Panc1 (cell line): ENCODE data around the gene SLC6A11. TPM values are rescaled to one million over a fixed set of nuclear protein-coding genes. Genes with fewer than 3 reads are reported as not detected.

Experiments used
- ATAC-seq: fragments of 200-7000 bp; cut with Tn5 transposase; 2 replicates; pipeline ENCODE4 v1.9.1; 2020; ENCODE audit warnings: mild to moderate bottlenecking, moderate library complexity
- BruUV-seq: library from RNA; stranded (reverse); fragments of 400-500 nt; replicated peaks from 2 replicates; lab custom pipeline; 2021; lab: Mats Ljungman, UMichigan
- CTCF ChIA-PET: fragments of 300-600 bp; sonication (Branson Sonifier 250); formaldehyde crosslinking; loops from one replicate; lab custom pipeline; 2022; ENCODE audit warnings: antibody characterized with exemption; lab: Charles Lee
- POLR2A ChIA-PET: fragments of 300-600 bp; sonication (Branson Sonifier 250); formaldehyde crosslinking; loops from one replicate; lab custom pipeline; 2022; ENCODE audit warnings: antibody characterized with exemption; lab: Charles Lee
- DNase-seq: peaks from one replicate; pipeline ENCODE4 v3.0.0-alpha.2; 2010; ENCODE audit warnings: low read depth, low spot score
- H3K27ac ChIP-seq: 2 replicates; pipeline ENCODE4 v1.5.1; 2011; ENCODE audit warnings: mild to moderate bottlenecking, low read length, inconsistent platforms
- H3K27me3 ChIP-seq: fragments of 200-500 bp; sonication (Bioruptor generic); 2 replicates; pipeline ENCODE4 v1.6.0; 2014; ENCODE audit warnings: low read length, inconsistent platforms; ENCODE audit not compliant: control insufficient read depth, insufficient read depth
- H3K36me3 ChIP-seq: fragments of 200-500 bp; sonication (Bioruptor generic); 2 replicates; pipeline ENCODE4 v1.5.1; 2014; ENCODE audit warnings: inconsistent platforms, mild to moderate bottlenecking, low read length, moderate library complexity; ENCODE audit not compliant: control insufficient read depth, insufficient read depth
- H3K4me1 ChIP-seq: 2 replicates; pipeline ENCODE4 v1.5.1; 2011; ENCODE audit warnings: inconsistent platforms, mild to moderate bottlenecking, low read length, moderate library complexity; ENCODE audit not compliant: control insufficient read depth, insufficient read depth
- H3K4me3 ChIP-seq, 2 experiments: 2 replicates each; pipeline ENCODE4 v1.5.1; 2011 to 2012; ENCODE audit warnings: low read depth in 2 of 2, low read length in 2 of 2, mild to moderate bottlenecking in 2 of 2, inconsistent platforms in 1 of 2, moderate library complexity in 1 of 2
- H3K9me3 ChIP-seq: fragments of 200-500 bp; sonication (Bioruptor generic); 2 replicates; pipeline ENCODE4 v1.5.1; 2014; ENCODE audit warnings: low read depth, mild to moderate bottlenecking, inconsistent platforms, low read length, moderate library complexity; ENCODE audit not compliant: control insufficient read depth, insufficient read depth
- POLR2AphosphoS5 ChIP-seq: IDR thresholded peaks from 2 replicates; pipeline ENCODE4 v1.6.1; 2012; ENCODE audit warnings: mild to moderate bottlenecking, low read depth, low read length, moderate library complexity
- SIN3A ChIP-seq: IDR thresholded peaks from 2 replicates; pipeline ENCODE4 v1.6.1; 2012; ENCODE audit warnings: low read depth, mild to moderate bottlenecking, low read length, moderate library complexity, borderline replicate concordance; ENCODE audit not compliant: insufficient read depth
- TCF7L2 ChIP-seq: IDR thresholded peaks from 2 replicates; pipeline ENCODE4 v1.6.1; 2011; ENCODE audit warnings: mild to moderate bottlenecking, low read depth, low read length, inconsistent platforms
- in situ Hi-C: cut with HindIII; loops from 2 replicates; pipeline ENCODE4 v1.10.0; 2016; ENCODE audit warnings: low sequenced_read_pairs, low pct_unique_long_range_greater_than_20kb
- intact Hi-C: fragments of 100-400 bp; cut with micrococcal nuclease; formaldehyde crosslinking; loops from one replicate; pipeline ENCODE4 v1.10.0; 2022; ENCODE audit not compliant: unreplicated experiment
- total RNA-seq: library from RNA; stranded (reverse); gene quantifications from one replicate; pipeline ENCODE4 v1.2.1, GENCODE V29; 2021; ENCODE audit not compliant: unreplicated experiment
- TF ChIP-seq, protein P1 (sequence below), 2 experiments: IDR thresholded peaks; 2 replicates each; pipeline ENCODE4 v1.6.1; 2011 to 2012; ENCODE audit warnings: low read depth in 2 of 2, control low read depth in 1 of 2, low read length in 1 of 2, mild to moderate bottlenecking in 1 of 2, moderate library complexity in 1 of 2; ENCODE audit not compliant: insufficient read depth in 1 of 2
- TF ChIP-seq, protein P2 (sequence below): fragments of 450-650 bp; IDR thresholded peaks from 2 replicates; pipeline ENCODE4 v1.5.1; 2017; ENCODE audit warnings: mild to moderate bottlenecking

Gene SLC6A11
- total RNA-seq, 1 experiment from 2014 or later, result not detected

DNA sequence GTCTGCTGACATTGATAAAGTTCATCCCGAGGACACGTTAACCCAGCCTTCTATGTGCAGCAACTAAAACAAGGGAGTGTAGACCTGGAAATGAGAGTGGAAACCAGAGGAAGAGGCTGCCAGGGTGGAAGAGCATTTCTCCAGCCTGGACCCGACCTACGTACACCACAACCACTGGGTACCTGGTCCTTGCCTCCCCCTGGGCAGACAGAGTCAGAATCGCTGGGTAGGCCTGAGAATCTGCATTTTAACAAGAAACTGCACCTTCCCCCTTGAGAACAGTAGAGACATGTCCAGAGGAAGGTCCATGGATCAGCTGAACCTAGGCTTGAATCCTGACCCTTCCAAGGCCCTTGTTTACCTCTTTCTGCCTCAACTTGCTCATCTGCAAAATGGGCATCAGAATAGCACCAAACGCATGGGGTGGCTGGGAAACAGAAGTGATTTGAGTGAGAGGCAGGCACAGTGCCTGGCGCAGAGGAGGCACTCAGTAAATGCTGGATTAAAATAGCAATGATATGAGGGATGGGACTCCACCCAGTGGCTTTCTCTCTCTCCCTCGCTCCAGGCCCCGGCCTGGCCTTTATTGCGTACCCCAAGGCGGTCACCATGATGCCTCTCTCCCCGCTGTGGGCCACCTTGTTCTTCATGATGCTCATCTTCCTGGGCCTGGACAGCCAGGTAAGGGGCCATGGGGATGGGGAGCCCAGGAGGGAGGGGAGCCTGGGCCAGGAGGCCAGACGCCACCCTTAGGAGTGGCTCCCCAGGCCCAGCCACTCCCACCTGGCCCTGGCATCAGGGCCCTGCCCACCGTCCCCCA is 109.6 kb downstream of the SLC6A11 start:
- Histone ChIP-seq H3K27me3 (no peaks in the 10 kb centered on the region; the same call in none of the 2 replicates), H3K27ac (no peak overlapping the region), H3K4me3 (no peak overlapping the region), H3K4me1 (no peaks in the 10 kb centered on the region), H3K36me3 (no peaks in the 10 kb centered on the region), H3K9me3 (no peaks in the 10 kb centered on the region)
- in situ Hi-C loops (no loop called here), intact Hi-C loops (no loop called here)
- ATAC-seq, result no peak
- no peak for TF ChIP-seq SIN3A
- BruUV-seq, result no TSS peak
- CTCF ChIA-PET, result no interaction called here
- POLR2A ChIA-PET, result no interaction called here
- no peak for DNase-seq

DNA sequence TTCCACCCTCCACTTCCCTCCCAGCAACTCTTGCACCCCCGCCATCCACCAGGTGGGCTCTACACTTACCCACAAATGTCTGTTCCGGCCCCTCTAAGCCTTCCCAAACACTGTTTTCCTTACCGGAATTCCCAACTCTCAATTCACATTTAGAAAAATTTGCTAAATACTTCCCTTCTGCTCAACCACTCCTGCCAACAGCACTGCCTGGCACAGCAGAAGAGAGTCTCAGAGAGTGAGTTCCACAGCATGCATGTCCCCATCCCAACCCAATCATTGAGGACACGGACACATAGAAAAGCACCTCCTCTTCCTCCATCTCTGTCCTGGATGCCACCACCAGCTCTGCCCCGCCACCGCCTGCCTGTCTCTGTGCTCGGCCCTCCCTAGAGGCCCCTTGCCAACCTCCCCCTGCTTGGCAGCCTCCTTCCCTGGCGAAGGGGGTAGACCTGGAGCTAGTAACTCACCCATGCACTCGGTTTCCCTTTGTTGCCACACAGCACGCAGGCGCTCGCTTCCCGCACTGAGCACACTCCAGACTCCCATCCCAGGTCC is 110.3 kb downstream of the SLC6A11 start:
- Histone ChIP-seq H3K9me3 (no peaks in the 10 kb centered on the region), H3K36me3 (no peaks in the 10 kb centered on the region), H3K27me3 (no peaks in the 10 kb centered on the region; the same call in 1 of the 2 replicates), H3K4me3 (no peak overlapping the region), H3K4me1 (no peaks in the 10 kb centered on the region), H3K27ac (no peak overlapping the region)
- ATAC-seq (no peak), DNase-seq (no peak)
- TF ChIP-seq TCF7L2 (no peak), SIN3A (no peak), POLR2AphosphoS5 (no peak)
- TF ChIP-seq, protein P1, sequence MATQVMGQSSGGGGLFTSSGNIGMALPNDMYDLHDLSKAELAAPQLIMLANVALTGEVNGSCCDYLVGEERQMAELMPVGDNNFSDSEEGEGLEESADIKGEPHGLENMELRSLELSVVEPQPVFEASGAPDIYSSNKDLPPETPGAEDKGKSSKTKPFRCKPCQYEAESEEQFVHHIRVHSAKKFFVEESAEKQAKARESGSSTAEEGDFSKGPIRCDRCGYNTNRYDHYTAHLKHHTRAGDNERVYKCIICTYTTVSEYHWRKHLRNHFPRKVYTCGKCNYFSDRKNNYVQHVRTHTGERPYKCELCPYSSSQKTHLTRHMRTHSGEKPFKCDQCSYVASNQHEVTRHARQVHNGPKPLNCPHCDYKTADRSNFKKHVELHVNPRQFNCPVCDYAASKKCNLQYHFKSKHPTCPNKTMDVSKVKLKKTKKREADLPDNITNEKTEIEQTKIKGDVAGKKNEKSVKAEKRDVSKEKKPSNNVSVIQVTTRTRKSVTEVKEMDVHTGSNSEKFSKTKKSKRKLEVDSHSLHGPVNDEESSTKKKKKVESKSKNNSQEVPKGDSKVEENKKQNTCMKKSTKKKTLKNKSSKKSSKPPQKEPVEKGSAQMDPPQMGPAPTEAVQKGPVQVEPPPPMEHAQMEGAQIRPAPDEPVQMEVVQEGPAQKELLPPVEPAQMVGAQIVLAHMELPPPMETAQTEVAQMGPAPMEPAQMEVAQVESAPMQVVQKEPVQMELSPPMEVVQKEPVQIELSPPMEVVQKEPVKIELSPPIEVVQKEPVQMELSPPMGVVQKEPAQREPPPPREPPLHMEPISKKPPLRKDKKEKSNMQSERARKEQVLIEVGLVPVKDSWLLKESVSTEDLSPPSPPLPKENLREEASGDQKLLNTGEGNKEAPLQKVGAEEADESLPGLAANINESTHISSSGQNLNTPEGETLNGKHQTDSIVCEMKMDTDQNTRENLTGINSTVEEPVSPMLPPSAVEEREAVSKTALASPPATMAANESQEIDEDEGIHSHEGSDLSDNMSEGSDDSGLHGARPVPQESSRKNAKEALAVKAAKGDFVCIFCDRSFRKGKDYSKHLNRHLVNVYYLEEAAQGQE (IDR thresholded peaks at IDR 0.05; ENCODE audit: insufficient read depth in 1 of 2, low read depth in 2 of 2, low read length in 1 of 2), result no peak
- TF ChIP-seq, protein P2, sequence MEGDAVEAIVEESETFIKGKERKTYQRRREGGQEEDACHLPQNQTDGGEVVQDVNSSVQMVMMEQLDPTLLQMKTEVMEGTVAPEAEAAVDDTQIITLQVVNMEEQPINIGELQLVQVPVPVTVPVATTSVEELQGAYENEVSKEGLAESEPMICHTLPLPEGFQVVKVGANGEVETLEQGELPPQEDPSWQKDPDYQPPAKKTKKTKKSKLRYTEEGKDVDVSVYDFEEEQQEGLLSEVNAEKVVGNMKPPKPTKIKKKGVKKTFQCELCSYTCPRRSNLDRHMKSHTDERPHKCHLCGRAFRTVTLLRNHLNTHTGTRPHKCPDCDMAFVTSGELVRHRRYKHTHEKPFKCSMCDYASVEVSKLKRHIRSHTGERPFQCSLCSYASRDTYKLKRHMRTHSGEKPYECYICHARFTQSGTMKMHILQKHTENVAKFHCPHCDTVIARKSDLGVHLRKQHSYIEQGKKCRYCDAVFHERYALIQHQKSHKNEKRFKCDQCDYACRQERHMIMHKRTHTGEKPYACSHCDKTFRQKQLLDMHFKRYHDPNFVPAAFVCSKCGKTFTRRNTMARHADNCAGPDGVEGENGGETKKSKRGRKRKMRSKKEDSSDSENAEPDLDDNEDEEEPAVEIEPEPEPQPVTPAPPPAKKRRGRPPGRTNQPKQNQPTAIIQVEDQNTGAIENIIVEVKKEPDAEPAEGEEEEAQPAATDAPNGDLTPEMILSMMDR, result no peak
- in situ Hi-C loops, result no loop called here
- intact Hi-C loops, result no loop called here
- ChIA-PET CTCF (no interaction called here), POLR2A (no interaction called here)
- BruUV-seq, result no TSS peak
